Fibroblast of mammary gland (primary cell): ENCODE results near the gene HSPB3.
"Not testable (repeated sequence)": the region's sequence is repeated elsewhere in the genome, so short reads cannot be mapped to it uniquely, and the experiment has no call there.

Experiments
- DNase-seq: peaks from one replicate; pipeline ENCODE4 v3.0.0-alpha.2; 2010; ENCODE audit warnings: low read depth
- H3K4me3 ChIP-seq: 2 replicates; pipeline ENCODE4 v1.5.1; 2011; ENCODE audit warnings: low read depth, mild to moderate bottlenecking, low read length, moderate library complexity; ENCODE audit not compliant: control insufficient read depth
- TF ChIP-seq, protein P1 (sequence below): conservative IDR thresholded peaks from 2 replicates; pipeline ENCODE4 v1.5.1; 2011; ENCODE audit warnings: low read depth, low read length, inconsistent platforms; ENCODE audit not compliant: control insufficient read depth, insufficient read depth

The HSPB3 gene

GRCh38 chr5:54484219-54484894, 28.9 kb downstream of the HSPB3 start:
- TF ChIP-seq, protein P1, sequence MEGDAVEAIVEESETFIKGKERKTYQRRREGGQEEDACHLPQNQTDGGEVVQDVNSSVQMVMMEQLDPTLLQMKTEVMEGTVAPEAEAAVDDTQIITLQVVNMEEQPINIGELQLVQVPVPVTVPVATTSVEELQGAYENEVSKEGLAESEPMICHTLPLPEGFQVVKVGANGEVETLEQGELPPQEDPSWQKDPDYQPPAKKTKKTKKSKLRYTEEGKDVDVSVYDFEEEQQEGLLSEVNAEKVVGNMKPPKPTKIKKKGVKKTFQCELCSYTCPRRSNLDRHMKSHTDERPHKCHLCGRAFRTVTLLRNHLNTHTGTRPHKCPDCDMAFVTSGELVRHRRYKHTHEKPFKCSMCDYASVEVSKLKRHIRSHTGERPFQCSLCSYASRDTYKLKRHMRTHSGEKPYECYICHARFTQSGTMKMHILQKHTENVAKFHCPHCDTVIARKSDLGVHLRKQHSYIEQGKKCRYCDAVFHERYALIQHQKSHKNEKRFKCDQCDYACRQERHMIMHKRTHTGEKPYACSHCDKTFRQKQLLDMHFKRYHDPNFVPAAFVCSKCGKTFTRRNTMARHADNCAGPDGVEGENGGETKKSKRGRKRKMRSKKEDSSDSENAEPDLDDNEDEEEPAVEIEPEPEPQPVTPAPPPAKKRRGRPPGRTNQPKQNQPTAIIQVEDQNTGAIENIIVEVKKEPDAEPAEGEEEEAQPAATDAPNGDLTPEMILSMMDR = no peak
- H3K4me3 ChIP-seq = no peak overlapping the region
- DNase-seq = peak; percentile 2

- DNase-seq, H3K4me3 ChIP-seq: not testable (repeated sequence)
Observed at GRCh38 chr5:54485659-54486058, 30.2 kb downstream of the HSPB3 start.

- not testable (repeated sequence) for H3K4me3 ChIP-seq, DNase-seq
Observed at GRCh38 chr5:54489648-54489979, 34.1 kb downstream of the HSPB3 start.

DNA sequence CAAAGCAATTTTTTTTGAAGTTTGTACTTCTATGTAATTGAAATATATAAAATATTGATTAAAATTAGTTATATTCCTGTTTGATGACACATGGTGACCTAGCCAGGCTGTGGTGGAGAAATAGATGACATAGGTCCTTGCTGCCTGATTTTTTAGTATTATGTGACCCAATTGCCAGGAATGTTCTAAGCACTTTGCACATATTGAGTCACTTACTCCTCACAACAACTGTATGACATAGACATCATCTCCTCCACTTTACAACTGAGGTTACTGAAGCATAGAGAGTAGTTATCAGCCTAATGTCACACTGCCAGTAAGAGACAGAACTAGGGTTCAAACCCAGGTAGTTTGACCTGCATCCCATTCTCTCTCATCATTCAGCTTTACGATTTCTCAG, 35.8 kb downstream of the HSPB3 start:
- TF ChIP-seq, protein P1 = no peak
- peak; percentile 20 for DNase-seq
- H3K4me3 ChIP-seq = no peak overlapping the region

- TF ChIP-seq, protein P1 = no peak
- DNase-seq = no peak
- no peak overlapping the region for H3K4me3 ChIP-seq
Observed at GRCh38 chr5:54492178-54492577, 36.7 kb downstream of the HSPB3 start.

GRCh38 chr5:54495027-54495426, 39.5 kb downstream of the HSPB3 start:
- TF ChIP-seq, protein P1 = no peak
- H3K4me3 ChIP-seq = no peak overlapping the region
- no peak for DNase-seq
